Thoracic aorta (tissue), 2 donors: ENCODE data around the gene ZIC2. TPM values are rescaled to one million over a fixed set of nuclear protein-coding genes. Genes with fewer than 3 reads are reported as not detected.

Experiments used
- ATAC-seq: fragments of 150-250 bp; one replicate; pipeline ENCODE4 v1.8.0; 2017; ENCODE audit warnings: low read depth; ENCODE audit not compliant: insufficient number of reproducible peaks, low FRiP score
- DNase-seq: peaks from one replicate; pipeline ENCODE4 v3.0.0-alpha.2; 2020; ENCODE audit warnings: low spot score
- H3K27ac ChIP-seq, 2 donors: fragments of 200-600 bp; sonication (generic); 1 replicate in 1 of 2; 2 replicates in 1 of 2; pipeline ENCODE4 v1.5.1; 2016; ENCODE audit warnings: mild to moderate bottlenecking in 2 of 2, moderate library complexity in 2 of 2
- H3K27me3 ChIP-seq: fragments of 200-600 bp; sonication (generic); replicated peaks from 2 replicates; pipeline ENCODE4 v1.6.0; 2016; ENCODE audit warnings: mild to moderate bottlenecking; ENCODE audit not compliant: insufficient read depth
- H3K36me3 ChIP-seq: fragments of 200-600 bp; sonication (generic); one replicate; pipeline ENCODE4 v1.5.1; 2016
- H3K4me1 ChIP-seq, 2 donors: fragments of 200-600 bp; sonication (generic); 1 replicate in 1 of 2; 2 replicates in 1 of 2; pipeline versions ENCODE4 v1.5.1 to v1.6.0; 2016; ENCODE audit warnings: low read depth in 2 of 2, mild to moderate bottlenecking in 1 of 2; ENCODE audit not compliant: control insufficient read depth in 1 of 2
- H3K4me3 ChIP-seq: fragments of 200-600 bp; sonication (generic); 2 replicates; pipeline ENCODE4 v1.5.1; 2016; ENCODE audit warnings: mild to moderate bottlenecking
- H3K9me3 ChIP-seq: fragments of 200-600 bp; sonication (generic); 2 replicates; pipeline ENCODE4 v1.5.1; 2016
- CTCF ChIP-seq: fragments of 200-600 bp; sonication (generic); IDR thresholded peaks from one replicate; pipeline ENCODE4 v1.5.1; 2019; ENCODE audit warnings: antibody characterized with exemption
- total RNA-seq, 2 donors: library from RNA; depleted of rRNA; stranded (reverse); fragments of >200 nt; gene quantifications; one replicate each; pipeline versions ENCODE4 v1.1.0 to v1.2.3, GENCODE V29; 2016

ZIC2 gene
- total RNA-seq, 2 donors from 2014 or later: not detected

DNA sequence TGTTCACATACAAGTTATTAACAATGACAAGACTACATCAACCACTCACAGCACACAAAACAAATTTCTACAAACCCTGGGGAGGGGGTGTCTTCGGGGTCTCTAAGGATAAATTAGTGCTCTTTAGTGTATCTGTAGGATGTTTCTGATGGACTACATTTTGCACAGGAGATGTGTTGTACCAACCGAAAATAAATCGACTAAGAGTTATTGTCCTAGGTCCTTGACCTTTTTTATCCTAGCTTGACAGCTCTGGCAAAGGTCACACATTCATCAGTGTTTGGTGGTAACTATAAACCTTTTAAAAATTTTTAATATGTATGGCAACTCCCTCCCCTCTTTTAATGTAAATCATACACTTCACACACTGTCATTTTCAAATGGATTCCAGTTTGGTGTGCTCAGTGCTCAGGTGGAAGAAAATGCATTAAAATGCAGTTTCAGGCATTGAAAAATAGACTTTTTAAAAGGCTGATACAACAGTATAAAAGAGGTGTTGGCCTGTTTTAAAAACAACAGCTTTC, 17.7 kb upstream of the ZIC2 start:
- TF ChIP-seq CTCF: no peak
- H3K27ac ChIP-seq: no peak overlapping the region
- no peak for DNase-seq
- no peak for ATAC-seq
- H3K27me3 ChIP-seq: peaks cover 50% of the 10 kb centered on the region
- no peak overlapping the region for H3K4me3 ChIP-seq
- H3K4me1 ChIP-seq: peaks cover 6 to 18% of the 10 kb centered on the region in 2 donors
- no peaks in the 10 kb centered on the region for H3K36me3 ChIP-seq
- H3K9me3 ChIP-seq: no peaks in the 10 kb centered on the region

DNA sequence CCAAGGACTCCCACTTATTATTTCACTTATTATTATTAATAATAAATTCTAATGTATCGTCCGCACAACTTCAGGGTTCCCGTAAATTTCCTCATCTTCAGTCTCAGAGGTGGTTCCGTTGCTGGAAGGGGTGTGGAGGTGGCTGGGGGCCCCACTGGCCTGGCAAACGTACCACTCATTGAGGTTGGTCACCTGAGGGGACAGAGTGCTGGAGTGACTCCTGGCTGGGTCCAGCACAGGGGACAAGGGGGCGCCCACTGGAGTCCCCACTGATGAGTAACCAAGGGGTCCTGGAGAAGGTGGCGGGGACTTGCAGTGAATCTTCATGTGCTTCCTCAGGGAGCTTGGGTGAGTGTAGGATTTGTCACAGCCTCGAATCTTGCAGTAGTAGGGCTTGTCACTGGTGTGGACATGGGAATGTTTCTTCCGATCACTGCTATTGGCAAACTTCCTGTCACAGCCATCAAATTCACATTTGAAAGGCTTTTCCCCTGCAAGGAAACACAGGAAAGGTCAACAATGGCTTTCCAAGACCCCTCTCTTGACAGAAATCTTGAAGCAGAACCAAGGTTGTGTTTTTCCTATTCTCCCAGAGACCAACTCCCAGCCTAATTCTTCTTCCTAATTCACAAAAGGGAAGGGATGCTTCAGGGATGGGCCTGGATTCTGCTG, 16.1 kb upstream of the ZIC2 start:
- Histone ChIP-seq H3K27ac (no peak overlapping the region), H3K9me3 (no peaks in the 10 kb centered on the region), H3K4me3 (no peak overlapping the region), H3K36me3 (no peaks in the 10 kb centered on the region), H3K27me3 (peaks cover 36% of the 10 kb centered on the region), H3K4me1 (peaks cover 13 to 22% of the 10 kb centered on the region in 2 donors)
- DNase-seq (no peak), ATAC-seq (no peak)
- TF ChIP-seq CTCF: no peak

GRCh38 chr13:99966064-99966805, 15.3 kb upstream of the ZIC2 start:
- no peaks in the 10 kb centered on the region for H3K9me3 ChIP-seq
- peaks cover 30% of the 10 kb centered on the region for H3K27me3 ChIP-seq
- no peaks in the 10 kb centered on the region for H3K36me3 ChIP-seq
- DNase-seq (no peak), ATAC-seq (no peak)
- H3K4me1 ChIP-seq: peaks cover 13 to 27% of the 10 kb centered on the region in 2 donors
- no peak for TF ChIP-seq CTCF
- H3K4me3 ChIP-seq: no peak overlapping the region
- H3K27ac ChIP-seq: no peak overlapping the region

- H3K4me1 ChIP-seq: peaks cover 19 to 35% of the 10 kb centered on the region in 2 donors
- ATAC-seq (no peak), DNase-seq (no peak)
- no peaks in the 10 kb centered on the region for H3K9me3 ChIP-seq
- H3K27ac ChIP-seq: no peak overlapping the region
- no peak for TF ChIP-seq CTCF
- no peak overlapping the region for H3K4me3 ChIP-seq
- peaks cover 34% of the 10 kb centered on the region for H3K27me3 ChIP-seq
- H3K36me3 ChIP-seq: no peaks in the 10 kb centered on the region
These were observed 14.1 kb upstream of the ZIC2 start for GRCh38 chr13:99967498-99967868.

DNA sequence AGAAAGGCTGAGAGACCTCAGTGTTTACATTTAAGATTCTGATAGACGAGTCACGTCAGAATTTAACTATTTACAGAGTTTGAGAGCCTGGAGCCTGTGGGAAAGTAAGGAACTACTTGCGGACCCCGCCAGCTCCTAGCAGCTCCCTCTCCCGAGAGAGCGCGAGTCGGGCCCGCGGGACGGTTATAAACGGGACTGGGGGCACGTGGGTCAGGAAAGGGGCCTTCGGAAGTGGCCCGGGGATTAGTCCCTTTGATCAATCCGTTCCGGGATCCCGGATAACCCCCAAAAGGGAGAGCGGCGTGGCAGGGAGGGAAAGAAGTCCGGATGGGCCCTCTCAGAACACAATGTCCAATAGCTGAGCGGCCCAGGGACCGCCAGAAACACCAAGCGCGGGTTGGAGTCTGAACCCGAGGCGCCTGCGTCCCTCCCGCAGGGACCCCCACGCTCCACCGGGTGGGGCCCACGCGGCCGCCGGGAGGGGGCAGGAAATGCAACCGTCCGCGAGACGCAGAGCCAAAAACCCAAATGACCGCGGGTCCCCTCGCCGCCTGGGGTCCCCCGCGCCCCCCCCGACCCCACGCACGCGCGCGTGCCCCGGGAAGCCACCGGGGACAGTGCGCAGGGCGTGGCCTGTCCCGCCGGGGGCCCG, 13.6 kb upstream of the ZIC2 start:
- no peaks in the 10 kb centered on the region for H3K9me3 ChIP-seq
- DNase-seq (no peak), ATAC-seq (no peak)
- peaks cover 19 to 35% of the 10 kb centered on the region in 2 donors for H3K4me1 ChIP-seq
- no peaks in the 10 kb centered on the region for H3K36me3 ChIP-seq
- H3K27me3 ChIP-seq: peaks cover 40% of the 10 kb centered on the region
- no peak overlapping the region for H3K27ac ChIP-seq
- TF ChIP-seq CTCF: no peak
- H3K4me3 ChIP-seq: peak overlapping the region; percentile 61
